Measurements from ENCODE around the gene SPDYA. TPM values are rescaled to one million over a fixed set of nuclear protein-coding genes. Genes with fewer than 3 reads are reported as not detected.

Gene SPDYA
- total and polyA plus RNA-seq, 2 of the 13 experiments (the other 11 are each of a cell fraction or from before 2014, with no cell fraction given) = 0.32 to 0.75 TPM

DNA sequence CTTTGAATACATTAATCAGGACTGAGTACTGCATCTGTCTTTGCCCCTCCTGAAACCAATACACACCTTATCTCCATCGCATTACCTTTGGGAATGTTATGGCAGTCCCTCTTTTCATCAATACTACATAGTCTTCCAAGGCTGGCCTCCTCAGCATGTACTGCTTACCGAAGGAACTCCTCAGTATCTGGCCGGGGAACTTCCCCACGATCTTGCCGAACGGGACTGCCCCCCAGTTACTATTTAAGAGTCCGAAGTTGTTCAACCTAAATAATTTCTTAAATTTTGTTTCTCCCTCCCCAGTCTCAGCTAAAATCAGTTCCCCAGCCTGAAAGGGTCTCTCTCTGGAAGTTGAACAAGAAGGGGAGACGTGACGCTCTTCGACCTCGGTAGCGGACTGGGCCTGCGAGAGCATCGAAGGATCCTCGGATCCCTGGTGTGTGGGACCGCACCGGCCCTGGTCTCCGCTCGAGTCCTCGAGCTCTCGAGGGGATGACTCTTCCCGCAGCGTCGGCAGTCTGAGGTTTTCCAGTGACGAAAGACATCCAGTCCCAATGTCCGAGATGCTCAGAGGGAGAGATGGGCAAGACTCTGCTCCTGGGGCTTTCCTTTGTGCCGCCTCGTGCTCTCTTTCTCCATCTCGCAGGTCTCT, 59.0 kb downstream of the SPDYA start (continued):
- TF ChIP-seq SIX1 (CRISPR knock-in tag; IDR thresholded peaks at IDR 0.05; ENCODE audit: borderline replicate concordance) = no peak
- TF ChIP-seq ZNF329 (CRISPR knock-in tag; IDR thresholded peaks at IDR 0.05; ENCODE audit: low read depth) = 0 out of 2 replicates have a peak, but pooled peaks have one; percentile 15
- TF ChIP-seq ZSCAN29 (CRISPR knock-in tag; conservative IDR thresholded peaks at IDR 0.05) = peak; percentile 68; the same call in 1 of the 2 replicates
- TF ChIP-seq, protein P1, sequence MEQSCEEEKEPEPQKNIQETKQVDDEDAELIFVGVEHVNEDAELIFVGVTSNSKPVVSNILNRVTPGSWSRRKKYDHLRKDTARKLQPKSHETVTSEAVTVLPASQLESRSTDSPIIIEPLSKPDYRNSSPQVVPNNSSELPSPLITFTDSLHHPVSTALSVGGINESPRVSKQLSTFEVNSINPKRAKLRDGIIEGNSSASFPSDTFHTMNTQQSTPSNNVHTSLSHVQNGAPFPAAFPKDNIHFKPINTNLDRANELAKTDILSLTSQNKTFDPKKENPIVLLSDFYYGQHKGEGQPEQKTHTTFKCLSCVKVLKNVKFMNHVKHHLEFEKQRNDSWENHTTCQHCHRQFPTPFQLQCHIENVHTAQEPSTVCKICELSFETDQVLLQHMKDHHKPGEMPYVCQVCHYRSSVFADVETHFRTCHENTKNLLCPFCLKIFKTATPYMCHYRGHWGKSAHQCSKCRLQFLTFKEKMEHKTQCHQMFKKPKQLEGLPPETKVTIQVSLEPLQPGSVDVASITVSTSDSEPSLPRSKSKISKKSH (CRISPR knock-in tag; IDR thresholded peaks at IDR 0.05; ENCODE audit: borderline replicate concordance) = no peak
- TF ChIP-seq DNMT1 (CRISPR knock-in tag; IDR thresholded peaks at IDR 0.05) = no peak
- no peak for TF ChIP-seq ZNF567 (CRISPR knock-in tag; IDR thresholded peaks at IDR 0.05; ENCODE audit: borderline replicate concordance)
- TF ChIP-seq, protein P2, sequence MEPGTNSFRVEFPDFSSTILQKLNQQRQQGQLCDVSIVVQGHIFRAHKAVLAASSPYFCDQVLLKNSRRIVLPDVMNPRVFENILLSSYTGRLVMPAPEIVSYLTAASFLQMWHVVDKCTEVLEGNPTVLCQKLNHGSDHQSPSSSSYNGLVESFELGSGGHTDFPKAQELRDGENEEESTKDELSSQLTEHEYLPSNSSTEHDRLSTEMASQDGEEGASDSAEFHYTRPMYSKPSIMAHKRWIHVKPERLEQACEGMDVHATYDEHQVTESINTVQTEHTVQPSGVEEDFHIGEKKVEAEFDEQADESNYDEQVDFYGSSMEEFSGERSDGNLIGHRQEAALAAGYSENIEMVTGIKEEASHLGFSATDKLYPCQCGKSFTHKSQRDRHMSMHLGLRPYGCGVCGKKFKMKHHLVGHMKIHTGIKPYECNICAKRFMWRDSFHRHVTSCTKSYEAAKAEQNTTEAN (CRISPR knock-in tag; conservative IDR thresholded peaks at IDR 0.05) = 0 out of 2 replicates have a peak, but pooled peaks have one; percentile 11
- no peak for TF ChIP-seq CREM (IDR thresholded peaks at IDR 0.05)
- no peak for TF ChIP-seq CREM (CRISPR knock-in tag; IDR thresholded peaks at IDR 0.05)
- TF ChIP-seq HOXA5 (CRISPR knock-in tag; IDR thresholded peaks at IDR 0.05) = no peak
- TF ChIP-seq TCF12 (IDR thresholded peaks at IDR 0.05) = no peak
- TF ChIP-seq TCF12 (CRISPR knock-in tag; IDR thresholded peaks at IDR 0.05) = 0 out of 2 replicates have a peak, but pooled peaks have one; percentile 14
- TF ChIP-seq, protein P3, sequence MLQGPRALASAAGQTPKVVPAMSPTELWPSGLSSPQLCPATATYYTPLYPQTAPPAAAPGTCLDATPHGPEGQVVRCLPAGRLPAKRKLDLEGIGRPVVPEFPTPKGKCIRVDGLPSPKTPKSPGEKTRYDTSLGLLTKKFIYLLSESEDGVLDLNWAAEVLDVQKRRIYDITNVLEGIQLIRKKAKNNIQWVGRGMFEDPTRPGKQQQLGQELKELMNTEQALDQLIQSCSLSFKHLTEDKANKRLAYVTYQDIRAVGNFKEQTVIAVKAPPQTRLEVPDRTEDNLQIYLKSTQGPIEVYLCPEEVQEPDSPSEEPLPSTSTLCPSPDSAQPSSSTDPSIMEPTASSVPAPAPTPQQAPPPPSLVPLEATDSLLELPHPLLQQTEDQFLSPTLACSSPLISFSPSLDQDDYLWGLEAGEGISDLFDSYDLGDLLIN (CRISPR knock-in tag; IDR thresholded peaks at IDR 0.05; ENCODE audit: borderline replicate concordance) = no peak
- no peak for TF ChIP-seq MED8 (CRISPR knock-in tag; IDR thresholded peaks at IDR 0.05; ENCODE audit: insufficient replicate concordance)
- TF ChIP-seq KLF11 (CRISPR knock-in tag; IDR thresholded peaks at IDR 0.05) = no peak
- TF ChIP-seq ZBTB8A (CRISPR knock-in tag; IDR thresholded peaks at IDR 0.05; ENCODE audit: borderline replicate concordance, low read depth) = peak; percentile 92; the same call in 1 of the 2 replicates
- 0 out of 2 replicates have a peak, but pooled peaks have one; percentile 76 for TF ChIP-seq ZNF484 (CRISPR knock-in tag; IDR thresholded peaks at IDR 0.05; ENCODE audit: borderline replicate concordance, low read depth)
- no peak for TF ChIP-seq ZNF788 (CRISPR knock-in tag; IDR thresholded peaks at IDR 0.05; ENCODE audit: borderline replicate concordance)
- no peak for TF ChIP-seq CCDC6 (CRISPR knock-in tag; IDR thresholded peaks at IDR 0.05)
- peak; percentile 11; the same call in 1 of the 2 replicates for TF ChIP-seq ZNF672 (CRISPR knock-in tag; IDR thresholded peaks at IDR 0.05)
- TF ChIP-seq ZNF570 (CRISPR knock-in tag; IDR thresholded peaks at IDR 0.05; ENCODE audit: borderline replicate concordance) = 0 out of 2 replicates have a peak, but pooled peaks have one; percentile 75
- TF ChIP-seq ZNF143 (CRISPR knock-in tag; IDR thresholded peaks at IDR 0.05) = no peak
- no peak for TF ChIP-seq ZNF766 (CRISPR knock-in tag; IDR thresholded peaks at IDR 0.05; ENCODE audit: borderline replicate concordance)
- TF ChIP-seq, protein P4, sequence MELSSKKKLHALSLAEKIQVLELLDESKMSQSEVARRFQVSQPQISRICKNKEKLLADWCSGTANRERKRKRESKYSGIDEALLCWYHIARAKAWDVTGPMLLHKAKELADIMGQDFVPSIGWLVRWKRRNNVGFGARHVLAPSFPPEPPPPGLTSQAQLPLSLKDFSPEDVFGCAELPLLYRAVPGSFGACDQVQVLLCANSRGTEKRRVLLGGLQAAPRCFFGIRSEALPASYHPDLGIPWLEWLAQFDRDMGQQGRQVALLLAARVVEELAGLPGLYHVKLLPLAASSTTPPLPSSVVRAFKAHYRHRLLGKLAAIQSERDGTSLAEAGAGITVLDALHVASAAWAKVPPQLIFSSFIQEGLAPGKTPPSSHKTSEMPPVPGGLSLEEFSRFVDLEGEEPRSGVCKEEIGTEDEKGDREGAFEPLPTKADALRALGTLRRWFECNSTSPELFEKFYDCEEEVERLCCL (CRISPR knock-in tag; IDR thresholded peaks at IDR 0.05; ENCODE audit: borderline replicate concordance) = no peak
- TF ChIP-seq ZNF816 (CRISPR knock-in tag; IDR thresholded peaks at IDR 0.05; ENCODE audit: borderline replicate concordance) = no peak

Data from HepG2 (cell line).